OCI-LY7 (cell line): ENCODE measurements around the gene CIAPIN1. TPM values are rescaled to one million over a fixed set of nuclear protein-coding genes. Genes with fewer than 3 reads are reported as not detected.
"Not testable (repeated sequence)": the region's sequence is repeated elsewhere in the genome, so short reads cannot be mapped to it uniquely, and the experiment has no call there.

Source experiments
- BruUV-seq: library from RNA; stranded (reverse); fragments of 400-500 nt; replicated peaks from 2 replicates; lab custom pipeline; 2021; lab: Mats Ljungman, UMichigan
- CTCF ChIA-PET: fragments of 300-600 bp; sonication (Branson Sonifier 250); formaldehyde crosslinking; loops from one replicate; lab custom pipeline; 2022; ENCODE audit warnings: antibody characterized with exemption; ENCODE audit not compliant: unreplicated experiment; lab: Charles Lee
- POLR2A ChIA-PET: fragments of 300-600 bp; sonication (Branson Sonifier 250); formaldehyde crosslinking; loops from one replicate; lab custom pipeline; 2022; ENCODE audit warnings: antibody characterized with exemption; lab: Charles Lee
- DNase-seq: peaks from one replicate; pipeline ENCODE4 v3.0.0-alpha.2; 2015; ENCODE audit warnings: low spot score
- H2AFZ ChIP-seq: fragments of 200-600 bp; sonication (generic), shearing (Covaris generic); 2 replicates; pipeline ENCODE4 v1.6.1; 2014; ENCODE audit warnings: mild to moderate bottlenecking, antibody characterized with exemption, low read length, moderate library complexity
- H3K27ac ChIP-seq: fragments of 200-600 bp; sonication (generic); 2 replicates; pipeline ENCODE4 v1.5.1; 2014; ENCODE audit warnings: mixed run types, low read depth, mild to moderate bottlenecking, moderate library complexity, low read length, inconsistent platforms; ENCODE audit not compliant: poor library complexity, severe bottlenecking
- H3K36me3 ChIP-seq: fragments of 200-600 bp; sonication (generic); 2 replicates; pipeline ENCODE4 v1.6.1; 2014; ENCODE audit warnings: mild to moderate bottlenecking, antibody characterized with exemption, low read length, moderate library complexity, mixed read lengths; ENCODE audit not compliant: insufficient read depth
- H3K4me1 ChIP-seq: fragments of 200-600 bp; sonication (generic); 2 replicates; pipeline ENCODE4 v1.5.1; 2014; ENCODE audit warnings: mild to moderate bottlenecking, low read length; ENCODE audit not compliant: insufficient read depth, poor library complexity, severe bottlenecking
- H3K4me2 ChIP-seq: fragments of 200-600 bp; sonication (generic); 2 replicates; pipeline ENCODE4 v1.6.1; 2014; ENCODE audit warnings: mild to moderate bottlenecking, low read length
- H3K4me3 ChIP-seq: fragments of 200-600 bp; sonication (generic); 2 replicates; pipeline ENCODE4 v1.5.1; 2014; ENCODE audit warnings: mild to moderate bottlenecking, low read depth, low read length; ENCODE audit not compliant: poor library complexity, severe bottlenecking
- H3K79me2 ChIP-seq: fragments of 200-600 bp; sonication (generic); 2 replicates; pipeline ENCODE4 v1.6.1; 2016; ENCODE audit warnings: low read depth, mild to moderate bottlenecking, low read length, moderate library complexity, mixed read lengths; ENCODE audit not compliant: insufficient read depth
- H3K9me2 ChIP-seq: fragments of 200-600 bp; sonication (generic); 2 replicates; pipeline ENCODE4 v1.6.1; 2016; ENCODE audit warnings: mild to moderate bottlenecking, low read length, mixed read lengths; ENCODE audit not compliant: insufficient read depth
- H3K9me3 ChIP-seq: fragments of 200-600 bp; sonication (generic); 2 replicates; pipeline ENCODE4 v1.6.1; 2014; ENCODE audit warnings: mild to moderate bottlenecking, mixed run types, low read length, mixed read lengths
- H4K20me1 ChIP-seq: fragments of 200-600 bp; sonication (generic); 2 replicates; pipeline ENCODE4 v1.6.1; 2014; ENCODE audit warnings: mild to moderate bottlenecking, antibody characterized with exemption, low read length, moderate library complexity, mixed read lengths; ENCODE audit not compliant: insufficient read depth
- EZH2phosphoT487 ChIP-seq: fragments of 200-600 bp; sonication (generic); IDR thresholded peaks from 2 replicates; pipeline ENCODE4 v1.6.1; 2018; ENCODE audit warnings: low read depth, borderline replicate concordance, mild to moderate bottlenecking, mixed run types, antibody characterized with exemption, low read length, moderate library complexity, mixed read lengths
- intact Hi-C: fragments of 100-400 bp; cut with micrococcal nuclease; formaldehyde crosslinking; loops from one replicate; pipeline ENCODE4 v1.10.0; 2022; ENCODE audit not compliant: unreplicated experiment
- total RNA-seq, 2 experiments: library from RNA; depleted of rRNA in 1 of 2; stranded (reverse); fragments of >200 nt in 1 of 2; shearing (Covaris generic) in 1 of 2; gene quantifications; 2 replicates each; pipeline ENCODE4 v1.2.3, GENCODE V29; 2014 to 2022
- TF ChIP-seq, protein P1 (sequence below): fragments of 200-600 bp; sonication (generic); conservative IDR thresholded peaks from 2 replicates; pipeline ENCODE4 v1.5.1; 2014; ENCODE audit warnings: mild to moderate bottlenecking, antibody characterized with exemption, low read length, moderate library complexity, mixed read lengths

The CIAPIN1 gene
- total RNA-seq, 2 experiments from 2014 or later = 47.7 to 58.9 TPM

GRCh38 chr16:57401943-57402640, 45.1 kb downstream of the CIAPIN1 start:
- no peaks in the 10 kb centered on the region for H4K20me1 ChIP-seq
- no peak overlapping the region for H2AFZ ChIP-seq
- TF ChIP-seq EZH2phosphoT487 = no peak
- TF ChIP-seq, protein P1, sequence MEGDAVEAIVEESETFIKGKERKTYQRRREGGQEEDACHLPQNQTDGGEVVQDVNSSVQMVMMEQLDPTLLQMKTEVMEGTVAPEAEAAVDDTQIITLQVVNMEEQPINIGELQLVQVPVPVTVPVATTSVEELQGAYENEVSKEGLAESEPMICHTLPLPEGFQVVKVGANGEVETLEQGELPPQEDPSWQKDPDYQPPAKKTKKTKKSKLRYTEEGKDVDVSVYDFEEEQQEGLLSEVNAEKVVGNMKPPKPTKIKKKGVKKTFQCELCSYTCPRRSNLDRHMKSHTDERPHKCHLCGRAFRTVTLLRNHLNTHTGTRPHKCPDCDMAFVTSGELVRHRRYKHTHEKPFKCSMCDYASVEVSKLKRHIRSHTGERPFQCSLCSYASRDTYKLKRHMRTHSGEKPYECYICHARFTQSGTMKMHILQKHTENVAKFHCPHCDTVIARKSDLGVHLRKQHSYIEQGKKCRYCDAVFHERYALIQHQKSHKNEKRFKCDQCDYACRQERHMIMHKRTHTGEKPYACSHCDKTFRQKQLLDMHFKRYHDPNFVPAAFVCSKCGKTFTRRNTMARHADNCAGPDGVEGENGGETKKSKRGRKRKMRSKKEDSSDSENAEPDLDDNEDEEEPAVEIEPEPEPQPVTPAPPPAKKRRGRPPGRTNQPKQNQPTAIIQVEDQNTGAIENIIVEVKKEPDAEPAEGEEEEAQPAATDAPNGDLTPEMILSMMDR = no peak
- no peaks in the 10 kb centered on the region for H3K79me2 ChIP-seq
- no peaks in the 10 kb centered on the region for H3K4me1 ChIP-seq
- H3K9me2 ChIP-seq = no peaks in the 10 kb centered on the region
- no TSS peak for BruUV-seq
- H3K4me3 ChIP-seq = no peak overlapping the region
- no peaks in the 10 kb centered on the region for H3K36me3 ChIP-seq
- DNase-seq = no peak
- H3K9me3 ChIP-seq = no peaks in the 10 kb centered on the region
- H3K27ac ChIP-seq = no peak overlapping the region
- intact Hi-C loops = no loop called here
- CTCF ChIA-PET = no interaction called here
- no peak overlapping the region for H3K4me2 ChIP-seq
- POLR2A ChIA-PET = interaction anchor here (0.7 kb wide), 1 partner anchor 251 kb away, joined by 3 read pairs; no protein-coding TSS in a partner anchor

DNA sequence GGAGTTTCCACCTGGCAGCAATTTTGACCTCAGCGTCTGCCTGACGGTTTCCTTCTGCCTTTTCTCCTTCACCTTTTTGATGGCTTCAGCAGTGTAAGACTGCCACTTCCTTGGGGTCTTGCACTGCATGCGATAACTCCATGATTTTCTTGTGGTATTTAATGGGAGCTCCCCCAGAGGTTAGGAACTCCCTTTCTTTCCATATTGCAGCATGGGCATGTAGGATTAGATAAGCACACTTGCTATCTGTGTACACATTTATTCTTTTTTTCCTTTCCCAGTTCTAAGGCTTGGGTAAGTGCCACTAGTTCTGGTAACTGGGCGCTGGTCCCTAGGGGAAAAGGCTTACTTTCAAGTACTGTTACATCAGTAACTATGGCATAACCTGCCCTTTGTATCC, 49.7 kb downstream of the CIAPIN1 start:
- intact Hi-C loops, H2AFZ ChIP-seq, H3K79me2 ChIP-seq, H3K9me3 ChIP-seq, H3K4me1 ChIP-seq, DNase-seq, H3K27ac ChIP-seq, BruUV-seq, H3K4me3 ChIP-seq, H3K9me2 ChIP-seq, H4K20me1 ChIP-seq, H3K4me2 ChIP-seq, H3K36me3 ChIP-seq: not testable (repeated sequence)
- ChIA-PET POLR2A (interaction anchor here (1.5 kb wide), 1 partner anchor 16 kb away, joined by 3 read pairs; no protein-coding TSS in a partner anchor), CTCF (interaction anchor here (1.0 kb wide), 1 partner anchor 17 kb away, joined by 3 read pairs; no protein-coding TSS in a partner anchor)

DNA sequence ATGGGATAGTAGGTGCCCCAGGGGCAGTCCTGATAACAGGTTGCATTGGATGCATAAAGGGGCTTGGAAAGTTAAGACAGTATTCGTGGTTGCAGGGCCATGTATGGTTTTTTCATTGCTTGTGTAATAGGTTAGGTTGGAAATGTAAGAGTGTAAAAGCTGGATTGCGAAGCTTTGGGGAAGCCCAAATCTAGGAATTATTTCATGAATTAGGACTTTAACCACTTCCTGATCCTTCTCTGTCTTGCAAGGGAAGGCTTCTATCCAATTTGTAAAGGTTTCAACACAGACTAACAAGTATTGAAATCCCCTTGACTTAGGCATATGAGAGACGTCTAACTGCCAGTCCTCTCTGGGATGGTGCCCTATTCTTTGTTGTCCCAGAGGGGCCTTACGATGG, 50.4 kb downstream of the CIAPIN1 start:
- Histone ChIP-seq H3K79me2 (no peaks in the 10 kb centered on the region), H3K4me3 (no peak overlapping the region), H3K4me1 (no peaks in the 10 kb centered on the region), H3K27ac (no peak overlapping the region), H3K9me3 (no peaks in the 10 kb centered on the region), H3K9me2 (no peaks in the 10 kb centered on the region), H3K36me3 (no peaks in the 10 kb centered on the region), H3K4me2 (no peak overlapping the region), H4K20me1 (no peaks in the 10 kb centered on the region), H2AFZ (no peak overlapping the region)
- CTCF ChIA-PET = no interaction called here
- intact Hi-C loops = no loop called here
- no peak for DNase-seq
- POLR2A ChIA-PET = no interaction called here
- TF ChIP-seq, protein P1 = no peak
- TF ChIP-seq EZH2phosphoT487 = no peak
- BruUV-seq = no TSS peak
